GM23338 (cell line): Measurements from ENCODE around the gene CIITA. TPM values are rescaled to one million over a fixed set of nuclear protein-coding genes. Genes with fewer than 3 reads are reported as not detected.

Experiments used
- ATAC-seq: fragments of 200-7000 bp; cut with Tn5 transposase; 3 replicates; pipeline ENCODE4 v1.9.1; 2020
- DNase-seq: peaks from one replicate; pipeline ENCODE4 v3.0.0-alpha.2; 2015; ENCODE audit warnings: low spot score
- H2AFZ ChIP-seq: fragments of 200-600 bp; sonication (generic); 2 replicates; pipeline ENCODE4 v1.8.0; 2016; ENCODE audit warnings: antibody characterized with exemption, mild to moderate bottlenecking, moderate library complexity
- H3F3A ChIP-seq: fragments of 200-600 bp; sonication (generic); replicated peaks from 2 replicates; pipeline ENCODE4 v1.8.0; 2017; ENCODE audit warnings: antibody characterized with exemption, mixed run types, low read depth
- H3K27ac ChIP-seq: fragments of 200-600 bp; sonication (generic); 2 replicates; pipeline ENCODE4 v1.6.1; 2016; ENCODE audit warnings: low read depth
- H3K27me3 ChIP-seq: fragments of 200-600 bp; sonication (generic); 2 replicates; pipeline ENCODE4 v1.8.0; 2016; ENCODE audit warnings: mild to moderate bottlenecking, mixed run types, moderate library complexity; ENCODE audit not compliant: insufficient read depth
- H3K36me3 ChIP-seq: fragments of 200-600 bp; sonication (generic); 2 replicates; pipeline ENCODE4 v1.8.0; 2016; ENCODE audit warnings: mild to moderate bottlenecking; ENCODE audit not compliant: insufficient read depth
- H3K4me1 ChIP-seq: fragments of 200-600 bp; sonication (generic); 2 replicates; pipeline ENCODE4 v1.8.0; 2016; ENCODE audit warnings: mild to moderate bottlenecking, moderate library complexity; ENCODE audit not compliant: insufficient read depth
- H3K4me2 ChIP-seq: fragments of 200-600 bp; sonication (generic); 2 replicates; pipeline ENCODE4 v1.7.1; 2017; ENCODE audit warnings: mixed run types
- H3K4me3 ChIP-seq: fragments of 200-600 bp; sonication (generic); 2 replicates; pipeline ENCODE4 v1.6.1; 2016; ENCODE audit warnings: mixed run types
- H3K79me2 ChIP-seq: fragments of 200-600 bp; sonication (generic); replicated peaks from 2 replicates; pipeline ENCODE4 v1.8.0; 2017; ENCODE audit warnings: mild to moderate bottlenecking; ENCODE audit not compliant: insufficient read depth
- H3K9me2 ChIP-seq: fragments of 200-600 bp; sonication (generic); 2 replicates; pipeline ENCODE4 v1.8.0; 2017; ENCODE audit not compliant: insufficient read depth
- H4K20me1 ChIP-seq: fragments of 200-600 bp; sonication (generic); replicated peaks from 2 replicates; pipeline ENCODE4 v1.8.0; 2017; ENCODE audit warnings: mild to moderate bottlenecking; ENCODE audit not compliant: insufficient read depth
- H3K27ac Mint-ChIP-seq: 2 replicates; pipeline ENCODE4 v1.8.0; 2020; ENCODE audit warnings: inconsistent platforms, mild to moderate bottlenecking, moderate library complexity, mixed read lengths
- H3K27me3 Mint-ChIP-seq: 3 replicates; pipeline ENCODE4 v1.8.0; 2022; ENCODE audit warnings: low read depth, mild to moderate bottlenecking, moderate library complexity, mixed read lengths, inconsistent platforms; ENCODE audit not compliant: insufficient read depth, poor library complexity
- H3K36me3 Mint-ChIP-seq: 3 replicates; pipeline ENCODE4 v1.8.0; 2021; ENCODE audit warnings: low read depth, mild to moderate bottlenecking, inconsistent platforms, moderate library complexity, mixed read lengths
- H3K4me1 Mint-ChIP-seq: 3 replicates; pipeline ENCODE4 v1.8.0; 2020; ENCODE audit warnings: mild to moderate bottlenecking, inconsistent platforms, mixed read lengths
- H3K4me3 Mint-ChIP-seq: 3 replicates; pipeline ENCODE4 v1.8.0; 2021; ENCODE audit warnings: moderate library complexity, mild to moderate bottlenecking, inconsistent platforms, mixed read lengths
- H3K9me3 Mint-ChIP-seq: 3 replicates; pipeline ENCODE4 v1.8.0; 2020; ENCODE audit warnings: moderate library complexity, mild to moderate bottlenecking, inconsistent platforms, mixed read lengths
- CREB1 ChIP-seq: fragments of 250-450 bp; sonication (Bioruptor Pico); IDR thresholded peaks from 2 replicates; pipeline ENCODE4 v1.5.0; 2020; ENCODE audit warnings: low read depth, mild to moderate bottlenecking, moderate library complexity
- EZH2 ChIP-seq: fragments of 200-600 bp; sonication (generic); IDR thresholded peaks from one replicate; pipeline ENCODE4 v1.8.0; 2017; ENCODE audit warnings: antibody characterized with exemption, mild to moderate bottlenecking, low read depth; ENCODE audit not compliant: unreplicated experiment
- JUNB ChIP-seq: IDR thresholded peaks from one replicate; pipeline ENCODE4 v1.6.1; 2016; ENCODE audit warnings: antibody characterized with exemption; ENCODE audit not compliant: unreplicated experiment
- NANOG ChIP-seq: IDR thresholded peaks from 2 replicates; pipeline ENCODE4 v1.6.1; 2016; ENCODE audit warnings: antibody characterized with exemption, borderline replicate concordance
- POLR2AphosphoS5 ChIP-seq: IDR thresholded peaks from 2 replicates; pipeline ENCODE4 v1.6.1; 2016; ENCODE audit warnings: antibody characterized with exemption, low read depth
- STAT1 ChIP-seq: IDR thresholded peaks from one replicate; pipeline ENCODE4 v1.6.1; 2016; ENCODE audit warnings: antibody characterized with exemption; ENCODE audit not compliant: unreplicated experiment
- polyA plus RNA-seq: library from polyadenylated mRNA; unstranded; fragments of >200 nt; fragmentation: Nextera tagmentation; extraction: Ambion mirVana; gene quantifications from 2 replicates; pipeline ENCODE4 v1.2.1, GENCODE V29; 2016
- total RNA-seq: library from RNA; depleted of rRNA; stranded (reverse); fragments of >200 nt; shearing (Covaris generic); gene quantifications from 2 replicates; pipeline ENCODE4 v1.2.3, GENCODE V29; 2014
- TF ChIP-seq, protein P1 (sequence below): IDR thresholded peaks from one replicate; pipeline ENCODE4 v1.6.1; 2018; ENCODE audit warnings: antibody characterized with exemption; ENCODE audit not compliant: unreplicated experiment
- TF ChIP-seq, protein P2 (sequence below), 2 experiments: fragments of 200-600 bp in 1 of 2; sonication (generic) in 1 of 2; conservative IDR thresholded peaks; 2 replicates each; pipeline versions ENCODE4 v1.5.1 to v1.6.1; 2016 to 2017; ENCODE audit warnings: antibody characterized with exemption in 2 of 2, low read depth in 2 of 2, mild to moderate bottlenecking in 2 of 2, moderate library complexity in 1 of 2
- TF ChIP-seq, protein P3 (sequence below): fragments of 250-450 bp; sonication (Bioruptor Pico); IDR thresholded peaks from 2 replicates; pipeline ENCODE4 v1.5.0; 2020; ENCODE audit warnings: mild to moderate bottlenecking, moderate library complexity

Gene CIITA
- total and polyA plus RNA-seq, 2 experiments from 2014 or later = 0.10 to 0.57 TPM

GRCh38 chr16:10867199-10867598, 9.8 kb upstream of the CIITA start:
- H3K36me3 ChIP-seq = no peaks in the 10 kb centered on the region
- Mint-ChIP-seq H3K4me3 (no peak overlapping the region), H3K4me1 (peaks cover 6% of the 10 kb centered on the region; the same call in 2 of the 3 replicates), H3K27ac (no peak overlapping the region), H3K9me3 (no peaks in the 10 kb centered on the region), H3K27me3 (peaks cover 7% of the 10 kb centered on the region), H3K36me3 (no peaks in the 10 kb centered on the region)
- no peak overlapping the region for H3K4me2 ChIP-seq
- no peaks in the 10 kb centered on the region for H3K27me3 ChIP-seq
- H3K79me2 ChIP-seq = no peaks in the 10 kb centered on the region
- TF ChIP-seq CREB1 (CRISPR knock-in tag) (no peak), STAT1 (no peak), NANOG (no peak), POLR2AphosphoS5 (no peak), EZH2 (no peak), JUNB (no peak)
- TF ChIP-seq, protein P1, sequence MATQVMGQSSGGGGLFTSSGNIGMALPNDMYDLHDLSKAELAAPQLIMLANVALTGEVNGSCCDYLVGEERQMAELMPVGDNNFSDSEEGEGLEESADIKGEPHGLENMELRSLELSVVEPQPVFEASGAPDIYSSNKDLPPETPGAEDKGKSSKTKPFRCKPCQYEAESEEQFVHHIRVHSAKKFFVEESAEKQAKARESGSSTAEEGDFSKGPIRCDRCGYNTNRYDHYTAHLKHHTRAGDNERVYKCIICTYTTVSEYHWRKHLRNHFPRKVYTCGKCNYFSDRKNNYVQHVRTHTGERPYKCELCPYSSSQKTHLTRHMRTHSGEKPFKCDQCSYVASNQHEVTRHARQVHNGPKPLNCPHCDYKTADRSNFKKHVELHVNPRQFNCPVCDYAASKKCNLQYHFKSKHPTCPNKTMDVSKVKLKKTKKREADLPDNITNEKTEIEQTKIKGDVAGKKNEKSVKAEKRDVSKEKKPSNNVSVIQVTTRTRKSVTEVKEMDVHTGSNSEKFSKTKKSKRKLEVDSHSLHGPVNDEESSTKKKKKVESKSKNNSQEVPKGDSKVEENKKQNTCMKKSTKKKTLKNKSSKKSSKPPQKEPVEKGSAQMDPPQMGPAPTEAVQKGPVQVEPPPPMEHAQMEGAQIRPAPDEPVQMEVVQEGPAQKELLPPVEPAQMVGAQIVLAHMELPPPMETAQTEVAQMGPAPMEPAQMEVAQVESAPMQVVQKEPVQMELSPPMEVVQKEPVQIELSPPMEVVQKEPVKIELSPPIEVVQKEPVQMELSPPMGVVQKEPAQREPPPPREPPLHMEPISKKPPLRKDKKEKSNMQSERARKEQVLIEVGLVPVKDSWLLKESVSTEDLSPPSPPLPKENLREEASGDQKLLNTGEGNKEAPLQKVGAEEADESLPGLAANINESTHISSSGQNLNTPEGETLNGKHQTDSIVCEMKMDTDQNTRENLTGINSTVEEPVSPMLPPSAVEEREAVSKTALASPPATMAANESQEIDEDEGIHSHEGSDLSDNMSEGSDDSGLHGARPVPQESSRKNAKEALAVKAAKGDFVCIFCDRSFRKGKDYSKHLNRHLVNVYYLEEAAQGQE = no peak
- TF ChIP-seq, protein P2, sequence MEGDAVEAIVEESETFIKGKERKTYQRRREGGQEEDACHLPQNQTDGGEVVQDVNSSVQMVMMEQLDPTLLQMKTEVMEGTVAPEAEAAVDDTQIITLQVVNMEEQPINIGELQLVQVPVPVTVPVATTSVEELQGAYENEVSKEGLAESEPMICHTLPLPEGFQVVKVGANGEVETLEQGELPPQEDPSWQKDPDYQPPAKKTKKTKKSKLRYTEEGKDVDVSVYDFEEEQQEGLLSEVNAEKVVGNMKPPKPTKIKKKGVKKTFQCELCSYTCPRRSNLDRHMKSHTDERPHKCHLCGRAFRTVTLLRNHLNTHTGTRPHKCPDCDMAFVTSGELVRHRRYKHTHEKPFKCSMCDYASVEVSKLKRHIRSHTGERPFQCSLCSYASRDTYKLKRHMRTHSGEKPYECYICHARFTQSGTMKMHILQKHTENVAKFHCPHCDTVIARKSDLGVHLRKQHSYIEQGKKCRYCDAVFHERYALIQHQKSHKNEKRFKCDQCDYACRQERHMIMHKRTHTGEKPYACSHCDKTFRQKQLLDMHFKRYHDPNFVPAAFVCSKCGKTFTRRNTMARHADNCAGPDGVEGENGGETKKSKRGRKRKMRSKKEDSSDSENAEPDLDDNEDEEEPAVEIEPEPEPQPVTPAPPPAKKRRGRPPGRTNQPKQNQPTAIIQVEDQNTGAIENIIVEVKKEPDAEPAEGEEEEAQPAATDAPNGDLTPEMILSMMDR (conservative IDR thresholded peaks at IDR 0.05; ENCODE audit: low read depth in 2 of 2) = no peak
- TF ChIP-seq, protein P3, sequence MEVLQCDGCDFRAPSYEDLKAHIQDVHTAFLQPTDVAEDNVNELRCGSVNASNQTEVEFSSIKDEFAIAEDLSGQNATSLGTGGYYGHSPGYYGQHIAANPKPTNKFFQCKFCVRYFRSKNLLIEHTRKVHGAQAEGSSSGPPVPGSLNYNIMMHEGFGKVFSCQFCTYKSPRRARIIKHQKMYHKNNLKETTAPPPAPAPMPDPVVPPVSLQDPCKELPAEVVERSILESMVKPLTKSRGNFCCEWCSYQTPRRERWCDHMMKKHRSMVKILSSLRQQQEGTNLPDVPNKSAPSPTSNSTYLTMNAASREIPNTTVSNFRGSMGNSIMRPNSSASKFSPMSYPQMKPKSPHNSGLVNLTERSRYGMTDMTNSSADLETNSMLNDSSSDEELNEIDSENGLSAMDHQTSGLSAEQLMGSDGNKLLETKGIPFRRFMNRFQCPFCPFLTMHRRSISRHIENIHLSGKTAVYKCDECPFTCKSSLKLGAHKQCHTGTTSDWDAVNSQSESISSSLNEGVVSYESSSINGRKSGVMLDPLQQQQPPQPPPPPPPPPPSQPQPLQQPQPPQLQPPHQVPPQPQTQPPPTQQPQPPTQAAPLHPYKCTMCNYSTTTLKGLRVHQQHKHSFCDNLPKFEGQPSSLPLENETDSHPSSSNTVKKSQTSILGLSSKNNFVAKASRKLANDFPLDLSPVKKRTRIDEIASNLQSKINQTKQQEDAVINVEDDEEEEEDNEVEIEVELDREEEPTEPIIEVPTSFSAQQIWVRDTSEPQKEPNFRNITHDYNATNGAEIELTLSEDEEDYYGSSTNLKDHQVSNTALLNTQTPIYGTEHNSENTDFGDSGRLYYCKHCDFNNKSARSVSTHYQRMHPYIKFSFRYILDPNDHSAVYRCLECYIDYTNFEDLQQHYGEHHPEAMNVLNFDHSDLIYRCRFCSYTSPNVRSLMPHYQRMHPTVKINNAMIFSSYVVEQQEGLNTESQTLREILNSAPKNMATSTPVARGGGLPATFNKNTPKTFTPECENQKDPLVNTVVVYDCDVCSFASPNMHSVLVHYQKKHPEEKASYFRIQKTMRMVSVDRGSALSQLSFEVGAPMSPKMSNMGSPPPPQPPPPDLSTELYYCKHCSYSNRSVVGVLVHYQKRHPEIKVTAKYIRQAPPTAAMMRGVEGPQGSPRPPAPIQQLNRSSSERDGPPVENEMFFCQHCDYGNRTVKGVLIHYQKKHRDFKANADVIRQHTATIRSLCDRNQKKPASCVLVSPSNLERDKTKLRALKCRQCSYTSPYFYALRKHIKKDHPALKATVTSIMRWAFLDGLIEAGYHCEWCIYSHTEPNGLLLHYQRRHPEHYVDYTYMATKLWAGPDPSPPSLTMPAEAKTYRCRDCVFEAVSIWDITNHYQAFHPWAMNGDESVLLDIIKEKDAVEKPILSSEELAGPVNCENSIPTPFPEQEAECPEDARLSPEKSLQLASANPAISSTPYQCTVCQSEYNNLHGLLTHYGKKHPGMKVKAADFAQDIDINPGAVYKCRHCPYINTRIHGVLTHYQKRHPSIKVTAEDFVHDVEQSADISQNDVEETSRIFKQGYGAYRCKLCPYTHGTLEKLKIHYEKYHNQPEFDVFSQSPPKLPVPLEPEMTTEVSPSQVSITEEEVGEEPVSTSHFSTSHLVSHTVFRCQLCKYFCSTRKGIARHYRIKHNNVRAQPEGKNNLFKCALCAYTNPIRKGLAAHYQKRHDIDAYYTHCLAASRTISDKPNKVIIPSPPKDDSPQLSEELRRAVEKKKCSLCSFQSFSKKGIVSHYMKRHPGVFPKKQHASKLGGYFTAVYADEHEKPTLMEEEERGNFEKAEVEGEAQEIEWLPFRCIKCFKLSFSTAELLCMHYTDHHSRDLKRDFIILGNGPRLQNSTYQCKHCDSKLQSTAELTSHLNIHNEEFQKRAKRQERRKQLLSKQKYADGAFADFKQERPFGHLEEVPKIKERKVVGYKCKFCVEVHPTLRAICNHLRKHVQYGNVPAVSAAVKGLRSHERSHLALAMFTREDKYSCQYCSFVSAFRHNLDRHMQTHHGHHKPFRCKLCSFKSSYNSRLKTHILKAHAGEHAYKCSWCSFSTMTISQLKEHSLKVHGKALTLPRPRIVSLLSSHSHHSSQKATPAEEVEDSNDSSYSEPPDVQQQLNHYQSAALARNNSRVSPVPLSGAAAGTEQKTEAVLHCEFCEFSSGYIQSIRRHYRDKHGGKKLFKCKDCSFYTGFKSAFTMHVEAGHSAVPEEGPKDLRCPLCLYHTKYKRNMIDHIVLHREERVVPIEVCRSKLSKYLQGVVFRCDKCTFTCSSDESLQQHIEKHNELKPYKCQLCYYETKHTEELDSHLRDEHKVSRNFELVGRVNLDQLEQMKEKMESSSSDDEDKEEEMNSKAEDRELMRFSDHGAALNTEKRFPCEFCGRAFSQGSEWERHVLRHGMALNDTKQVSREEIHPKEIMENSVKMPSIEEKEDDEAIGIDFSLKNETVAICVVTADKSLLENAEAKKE (CRISPR knock-in tag) = no peak
- no peak for DNase-seq
- peaks cover 4% of the 10 kb centered on the region; the same call in 1 of the 2 replicates for H3K4me1 ChIP-seq
- no peak for ATAC-seq
- H2AFZ ChIP-seq = no peak overlapping the region
- H3K9me2 ChIP-seq = no peaks in the 10 kb centered on the region
- no peaks in the 10 kb centered on the region for H4K20me1 ChIP-seq
- H3K27ac ChIP-seq = no peak overlapping the region
- H3F3A ChIP-seq = no peaks in the 10 kb centered on the region
- H3K4me3 ChIP-seq = no peak overlapping the region
